Measurements from ENCODE around the gene IL31. TPM values are rescaled to one million over a fixed set of nuclear protein-coding genes. Genes with fewer than 3 reads are reported as not detected.

The IL31 gene
- polyA plus RNA-seq (2012; ENCODE audit: insufficient read length, low read depth) = not detected

- TF ChIP-seq POLR2AphosphoS5 (IDR thresholded peaks at IDR 0.05; ENCODE audit: low read depth, low read length) (no peak), SIN3A (IDR thresholded peaks at IDR 0.05; ENCODE audit: borderline replicate concordance, insufficient read depth, low read length) (no peak), TAF1 (IDR thresholded peaks at IDR 0.05; ENCODE audit: borderline replicate concordance, insufficient read depth, low read length) (no peak), REST (IDR thresholded peaks at IDR 0.05; ENCODE audit: insufficient read depth in 1 of 2, low read depth in 2 of 2, low read length in 2 of 2) (no peak), FOXP2 (optimal IDR thresholded peaks at IDR 0.05; ENCODE audit: borderline replicate concordance, extremely low read depth, extremely low read length, insufficient read depth) (no peak)
These were observed at the start of gene IL31 for GRCh38 chr12:122174155-122174845. TSS of gene IL31 (minus strand) at chr12:122174221. CDS start at chr12:122174172, 49 bp downstream.

GRCh38 chr12:122216445-122216844 lies 42.4 kb upstream of the IL31 start:
- TF ChIP-seq POLR2AphosphoS5 (IDR thresholded peaks at IDR 0.05; ENCODE audit: low read depth, low read length) (no peak), FOXP2 (optimal IDR thresholded peaks at IDR 0.05; ENCODE audit: borderline replicate concordance, extremely low read depth, extremely low read length, insufficient read depth) (no peak), REST (IDR thresholded peaks at IDR 0.05; ENCODE audit: insufficient read depth in 1 of 2, low read depth in 2 of 2, low read length in 2 of 2) (no peak), SIN3A (IDR thresholded peaks at IDR 0.05; ENCODE audit: borderline replicate concordance, insufficient read depth, low read length) (no peak), TAF1 (IDR thresholded peaks at IDR 0.05; ENCODE audit: borderline replicate concordance, insufficient read depth, low read length) (no peak)

- TF ChIP-seq FOXP2 (optimal IDR thresholded peaks at IDR 0.05; ENCODE audit: borderline replicate concordance, extremely low read depth, extremely low read length, insufficient read depth) = no peak
- TF ChIP-seq POLR2AphosphoS5 (IDR thresholded peaks at IDR 0.05; ENCODE audit: low read depth, low read length) = no peak
These were observed 41.8 kb upstream of the IL31 start for GRCh38 chr12:122215771-122216170.

- TF ChIP-seq TAF1 (IDR thresholded peaks at IDR 0.05; ENCODE audit: borderline replicate concordance, insufficient read depth, low read length) (no peak), FOXP2 (optimal IDR thresholded peaks at IDR 0.05; ENCODE audit: borderline replicate concordance, extremely low read depth, extremely low read length, insufficient read depth) (no peak)
These were observed 34.2 kb upstream of the IL31 start for GRCh38 chr12:122208073-122208820.

GRCh38 chr12:122207391-122207790 lies 33.4 kb upstream of the IL31 start:
- no peak for TF ChIP-seq FOXP2 (optimal IDR thresholded peaks at IDR 0.05; ENCODE audit: borderline replicate concordance, extremely low read depth, extremely low read length, insufficient read depth)

GRCh38 chr12:122206976-122207375 lies 33.0 kb upstream of the IL31 start:
- TF ChIP-seq FOXP2 (optimal IDR thresholded peaks at IDR 0.05; ENCODE audit: borderline replicate concordance, extremely low read depth, extremely low read length, insufficient read depth) = no peak
- TF ChIP-seq REST (IDR thresholded peaks at IDR 0.05; ENCODE audit: insufficient read depth in 1 of 2, low read depth in 2 of 2, low read length in 2 of 2) = no peak
- TF ChIP-seq SIN3A (IDR thresholded peaks at IDR 0.05; ENCODE audit: borderline replicate concordance, insufficient read depth, low read length) = no peak
- no peak for TF ChIP-seq POLR2AphosphoS5 (IDR thresholded peaks at IDR 0.05; ENCODE audit: low read depth, low read length)
- TF ChIP-seq TAF1 (IDR thresholded peaks at IDR 0.05; ENCODE audit: borderline replicate concordance, insufficient read depth, low read length) = no peak

Data from PFSK-1 (cell line).